Memory B cell (primary cell): ENCODE data around the gene CEPT1.

Experiments used
- ATAC-seq: fragments of 150-1000 bp; cut with Tn5 transposase; 2 replicates; pipeline ENCODE4 v1.10.0; 2021; ENCODE audit warnings: low read depth, mild to moderate bottlenecking, moderate library complexity
- DNase-seq, 2 donors: peaks; one replicate each; pipeline ENCODE4 v3.0.0; 2022; ENCODE audit warnings: low spot score in 2 of 2
- H3K27ac Mint-ChIP-seq: one replicate; pipeline ENCODE4 v1.8.0; 2022; ENCODE audit warnings: mild to moderate bottlenecking, moderate library complexity, mixed read lengths
- H3K27me3 Mint-ChIP-seq: one replicate; pipeline ENCODE4 v1.8.0; 2022; ENCODE audit warnings: mixed read lengths
- H3K36me3 Mint-ChIP-seq: one replicate; pipeline ENCODE4 v1.8.0; 2022; ENCODE audit warnings: mild to moderate bottlenecking, mixed read lengths
- H3K4me1 Mint-ChIP-seq: one replicate; pipeline ENCODE4 v1.8.0; 2022; ENCODE audit warnings: mixed read lengths
- H3K4me3 Mint-ChIP-seq: one replicate; pipeline ENCODE4 v1.8.0; 2022; ENCODE audit warnings: mild to moderate bottlenecking, moderate library complexity, mixed read lengths
- H3K9me3 Mint-ChIP-seq: one replicate; pipeline ENCODE4 v1.8.0; 2022; ENCODE audit warnings: mixed read lengths

CEPT1 gene

GRCh38 chr1:111216751-111217150, 76.7 kb downstream of the CEPT1 start:
- Mint-ChIP-seq H3K9me3 (peaks cover 2% of the 10 kb centered on the region), H3K4me3 (peak overlapping the region; percentile 13), H3K27ac (peak overlapping the region; percentile 98), H3K27me3 (no peaks in the 10 kb centered on the region), H3K4me1 (peaks cover 84% of the 10 kb centered on the region), H3K36me3 (peaks cover 3% of the 10 kb centered on the region)
- no peak for DNase-seq
- ATAC-seq, result no peak

DNA sequence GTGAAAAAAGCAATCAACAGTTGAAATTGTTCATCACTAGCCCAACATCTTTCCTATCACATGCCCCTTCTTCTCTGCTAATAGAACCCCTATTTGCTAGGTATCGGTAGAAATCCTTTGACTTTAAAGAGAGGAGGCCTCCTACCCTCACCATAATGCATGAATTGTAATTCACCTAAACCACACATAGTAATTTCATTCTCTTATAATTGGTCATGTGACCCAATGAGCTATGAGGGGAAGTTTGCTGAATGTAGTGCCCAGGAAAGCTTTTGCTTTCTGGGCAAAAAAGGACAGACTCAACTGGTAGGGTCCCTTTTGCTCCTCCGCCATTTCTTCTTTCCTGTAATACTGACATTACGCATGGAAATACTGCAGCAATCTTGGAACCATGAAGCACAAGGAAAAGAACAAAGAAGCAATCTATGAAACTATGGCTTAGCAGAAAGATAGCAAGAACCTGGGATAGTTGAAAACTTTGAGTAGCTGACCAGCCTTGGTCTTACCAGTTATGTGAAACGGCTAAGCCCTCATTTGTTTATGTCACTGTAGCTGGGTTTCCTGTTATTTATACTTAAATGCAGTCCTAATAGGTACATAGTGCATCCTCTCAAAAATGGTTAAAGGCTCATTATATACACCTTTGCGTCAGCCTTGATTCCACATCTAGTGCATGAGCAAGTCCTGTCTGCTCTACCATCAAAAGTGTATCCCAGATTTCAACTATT, 77.3 kb downstream of the CEPT1 start:
- Mint-ChIP-seq H3K27ac (peak overlapping the region; percentile 98), H3K27me3 (no peaks in the 10 kb centered on the region), H3K4me3 (peak overlapping the region; percentile 6), H3K36me3 (peaks cover 3% of the 10 kb centered on the region), H3K4me1 (peaks cover 88% of the 10 kb centered on the region), H3K9me3 (peaks cover 2% of the 10 kb centered on the region)
- ATAC-seq (no peak), DNase-seq (no peak)

- no peak for DNase-seq
- Mint-ChIP-seq H3K27ac (peak overlapping the region; percentile 77), H3K36me3 (no peaks in the 10 kb centered on the region), H3K4me1 (peaks cover 86% of the 10 kb centered on the region), H3K27me3 (no peaks in the 10 kb centered on the region), H3K9me3 (no peaks in the 10 kb centered on the region), H3K4me3 (peak overlapping the region; percentile 38)
- ATAC-seq, result no peak
These were observed 78.9 kb downstream of the CEPT1 start for GRCh38 chr1:111218701-111219556.

GRCh38 chr1:111219557-111220286, 79.7 kb downstream of the CEPT1 start:
- Mint-ChIP-seq H3K4me1 (peaks cover 82% of the 10 kb centered on the region), H3K36me3 (no peaks in the 10 kb centered on the region), H3K27me3 (no peaks in the 10 kb centered on the region), H3K27ac (peak overlapping the region; percentile 77), H3K9me3 (no peaks in the 10 kb centered on the region), H3K4me3 (peak overlapping the region; percentile 74)
- DNase-seq (peak in 1 of 2 donors; percentile 51), ATAC-seq (peak; percentile 70)

DNA sequence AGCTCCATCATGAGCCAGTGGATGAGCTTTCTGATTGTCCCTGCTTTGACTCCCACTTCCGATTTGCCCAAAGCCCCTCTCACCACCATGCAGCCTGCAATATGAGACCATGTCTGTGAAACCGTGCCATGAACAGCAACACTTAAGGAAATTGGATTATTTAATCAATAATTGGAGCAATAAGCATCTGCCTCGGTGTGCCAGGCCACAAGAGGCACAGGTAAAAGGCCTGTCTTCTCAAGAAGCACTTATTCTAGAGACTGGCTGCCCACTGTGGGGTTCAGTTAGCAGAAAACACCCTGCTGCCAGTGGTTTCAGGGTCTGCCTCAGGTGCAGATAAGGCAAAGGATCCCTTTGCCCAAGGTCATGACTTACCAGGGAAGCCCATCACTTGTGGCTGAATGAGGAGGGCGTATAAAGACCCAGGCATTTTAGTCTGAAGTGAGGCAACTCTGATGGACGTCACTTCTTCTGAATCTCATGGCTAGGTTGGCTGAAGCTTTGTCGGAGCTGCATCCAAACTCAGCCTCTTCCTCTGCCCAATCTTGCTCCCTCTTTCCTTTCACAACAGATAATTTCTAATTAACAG, 80.4 kb downstream of the CEPT1 start:
- Mint-ChIP-seq H3K4me1 (peaks cover 79% of the 10 kb centered on the region), H3K27me3 (no peaks in the 10 kb centered on the region)

GRCh38 chr1:111221276-111221632, 81.2 kb downstream of the CEPT1 start:
- ATAC-seq, result no peak
- H3K27me3 Mint-ChIP-seq, result no peaks in the 10 kb centered on the region
- H3K4me1 Mint-ChIP-seq, result peaks cover 78% of the 10 kb centered on the region
- H3K36me3 Mint-ChIP-seq, result no peaks in the 10 kb centered on the region
- no peaks in the 10 kb centered on the region for H3K9me3 Mint-ChIP-seq
- peak overlapping the region; percentile 77 for H3K27ac Mint-ChIP-seq
- DNase-seq, result no peak
- peak overlapping the region; percentile 75 for H3K4me3 Mint-ChIP-seq

More for the DNA sequence above, 80.4 kb downstream of the CEPT1 start:
- H3K36me3 Mint-ChIP-seq, result no peaks in the 10 kb centered on the region
- H3K27ac Mint-ChIP-seq, result peak overlapping the region; percentile 77
- ATAC-seq (no peak), DNase-seq (no peak)
- H3K4me3 Mint-ChIP-seq, result peak overlapping the region; percentile 74
- no peaks in the 10 kb centered on the region for H3K9me3 Mint-ChIP-seq

- ATAC-seq, result peak; percentile 34
- H3K36me3 Mint-ChIP-seq, result no peaks in the 10 kb centered on the region
These were observed 81.7 kb downstream of the CEPT1 start for GRCh38 chr1:111221633-111222291.

DNA sequence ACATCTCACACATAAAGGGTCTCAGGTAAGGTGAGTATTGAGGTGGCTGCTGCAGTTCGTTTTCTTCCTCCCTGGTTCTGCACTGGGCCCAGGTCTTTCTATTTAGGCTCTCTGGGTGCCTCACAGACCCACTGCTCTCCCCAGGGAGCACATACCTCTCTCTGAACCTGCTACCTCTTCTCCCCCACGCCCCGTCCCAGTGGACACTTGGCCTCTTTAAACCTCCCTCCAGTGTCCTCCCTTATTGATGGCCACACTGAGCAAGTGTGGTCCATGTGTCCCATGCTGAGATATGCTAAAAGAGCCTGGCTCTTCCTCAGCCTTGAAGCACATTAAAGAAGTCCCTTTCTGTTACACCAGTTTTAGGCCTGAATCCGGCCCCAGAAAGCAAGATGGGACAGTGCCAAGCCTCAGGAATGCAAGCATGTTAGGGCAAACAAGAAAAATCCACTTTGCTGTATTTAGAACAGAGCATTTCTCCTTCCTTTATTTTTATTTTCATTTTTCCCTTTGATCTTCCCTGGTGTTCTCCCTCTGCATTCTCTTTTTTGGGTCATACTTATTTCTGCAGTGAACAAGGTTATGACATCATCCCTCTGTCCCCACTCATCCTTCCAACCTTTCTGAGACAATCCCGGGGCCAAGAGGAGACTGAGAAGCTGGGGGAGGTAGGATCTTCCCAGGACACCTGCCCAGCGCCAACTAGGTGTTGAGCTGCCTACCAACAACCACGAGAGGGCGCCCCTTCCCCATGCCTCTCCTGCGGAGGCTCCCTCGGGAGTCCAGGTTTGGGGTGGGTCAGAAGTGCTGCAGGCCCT, 82.5 kb downstream of the CEPT1 start:
- Mint-ChIP-seq H3K36me3 (no peaks in the 10 kb centered on the region), H3K4me3 (peak overlapping the region; percentile 77), H3K27ac (peak overlapping the region; percentile 77), H3K4me1 (peaks cover 75% of the 10 kb centered on the region), H3K9me3 (no peaks in the 10 kb centered on the region), H3K27me3 (no peaks in the 10 kb centered on the region)
- ATAC-seq (peak; percentile 44), DNase-seq (peak; percentile 76 to 86)

More at GRCh38 chr1:111221633-111222291, 81.7 kb downstream of the CEPT1 start:
- H3K27ac Mint-ChIP-seq, result peak overlapping the region; percentile 77
- no peaks in the 10 kb centered on the region for H3K27me3 Mint-ChIP-seq
- DNase-seq, result peak; percentile 37 to 43
- peaks cover 76% of the 10 kb centered on the region for H3K4me1 Mint-ChIP-seq
- H3K9me3 Mint-ChIP-seq, result no peaks in the 10 kb centered on the region
- peak overlapping the region; percentile 75 for H3K4me3 Mint-ChIP-seq

- Mint-ChIP-seq H3K36me3 (no peaks in the 10 kb centered on the region), H3K4me1 (peaks cover 71% of the 10 kb centered on the region), H3K27ac (peak overlapping the region; percentile 77), H3K9me3 (no peaks in the 10 kb centered on the region), H3K4me3 (peak overlapping the region; percentile 77), H3K27me3 (no peaks in the 10 kb centered on the region)
- ATAC-seq (no peak), DNase-seq (no peak)
These were observed 83.2 kb downstream of the CEPT1 start for GRCh38 chr1:111223126-111223685.

GRCh38 chr1:111225091-111225490, 85.1 kb downstream of the CEPT1 start:
- H3K27me3 Mint-ChIP-seq, result no peaks in the 10 kb centered on the region
- H3K36me3 Mint-ChIP-seq, result peaks cover 4% of the 10 kb centered on the region
- no peak overlapping the region for H3K4me3 Mint-ChIP-seq
- H3K27ac Mint-ChIP-seq, result peak overlapping the region; percentile 80
- no peak for ATAC-seq
- DNase-seq, result no peak
- peaks cover 61% of the 10 kb centered on the region for H3K4me1 Mint-ChIP-seq
- peaks cover 3% of the 10 kb centered on the region for H3K9me3 Mint-ChIP-seq

DNA sequence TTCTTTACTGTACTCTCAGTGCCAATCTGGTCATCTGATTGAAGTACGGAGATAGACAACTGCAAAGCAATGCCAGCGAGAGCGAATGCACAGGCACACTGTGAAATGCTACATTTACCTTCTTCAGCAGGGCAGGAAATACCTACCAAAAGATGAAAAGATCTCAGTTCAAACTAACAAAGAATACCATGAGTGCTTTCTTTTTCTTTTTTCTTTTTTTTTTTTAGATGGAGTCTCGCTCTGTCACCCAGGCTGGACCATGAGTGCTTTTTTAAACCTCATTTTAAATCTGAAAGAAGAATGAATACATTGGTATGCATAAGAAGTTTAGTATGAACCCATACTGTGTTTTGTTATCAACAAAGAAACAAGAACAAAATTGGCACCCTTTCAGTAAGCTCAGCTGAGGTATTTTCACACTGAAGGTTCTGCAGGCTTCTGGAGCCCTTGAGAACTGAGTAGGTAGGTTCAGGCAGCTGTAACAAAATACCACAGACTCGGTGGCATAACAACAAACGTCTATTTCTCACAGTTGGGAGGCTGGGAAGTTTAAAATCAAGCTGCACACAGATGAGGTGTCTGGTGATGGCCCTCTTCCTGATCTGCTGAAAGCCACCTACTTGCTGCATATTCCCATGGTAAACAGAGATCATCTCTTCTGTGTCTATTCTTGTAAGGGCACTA, 85.8 kb downstream of the CEPT1 start:
- no peak for ATAC-seq
- H3K9me3 Mint-ChIP-seq, result peaks cover 3% of the 10 kb centered on the region
- H3K4me3 Mint-ChIP-seq, result no peak overlapping the region
- H3K27ac Mint-ChIP-seq, result peak overlapping the region; percentile 80
- H3K36me3 Mint-ChIP-seq, result peaks cover 5% of the 10 kb centered on the region
- no peaks in the 10 kb centered on the region for H3K27me3 Mint-ChIP-seq
- no peak for DNase-seq
- H3K4me1 Mint-ChIP-seq, result peaks cover 58% of the 10 kb centered on the region

DNA sequence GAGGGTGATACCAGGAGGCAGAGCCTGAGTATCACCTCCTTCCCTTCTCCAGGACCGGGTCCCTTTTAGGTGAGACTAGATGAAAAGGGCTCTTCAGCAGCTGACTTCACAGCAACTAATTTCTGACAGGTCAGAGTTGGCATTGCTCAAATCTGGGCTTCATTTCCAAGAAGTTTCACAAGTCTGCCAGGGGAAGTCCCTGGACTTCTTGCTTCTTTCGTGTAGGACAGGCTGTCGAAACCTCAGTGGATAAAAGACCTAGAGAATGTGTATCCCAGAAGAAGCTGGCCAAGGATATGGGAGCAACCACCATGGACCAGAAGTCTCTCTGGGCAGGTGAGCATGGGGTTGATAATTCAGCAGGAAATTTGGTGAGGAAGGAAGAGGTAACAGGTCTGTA, 87.4 kb downstream of the CEPT1 start, which contains the start of gene CHI3L2:
Gene CHI3L2, plus strand, starts transcription at position 280 of the 400 bp plus-strand sequence. Its CDS starts 17 bp downstream, at position 297.
- Mint-ChIP-seq H3K9me3 (peaks cover 3% of the 10 kb centered on the region), H3K36me3 (peaks cover 5% of the 10 kb centered on the region), H3K27me3 (no peaks in the 10 kb centered on the region), H3K4me1 (peaks cover 54% of the 10 kb centered on the region), H3K4me3 (no peak within 1 kb of the TSS), H3K27ac (peak within 1 kb of the TSS; percentile 80)
- ATAC-seq (no peak), DNase-seq (no peak)
